ENCODE measurements around the gene USP33.

DNA sequence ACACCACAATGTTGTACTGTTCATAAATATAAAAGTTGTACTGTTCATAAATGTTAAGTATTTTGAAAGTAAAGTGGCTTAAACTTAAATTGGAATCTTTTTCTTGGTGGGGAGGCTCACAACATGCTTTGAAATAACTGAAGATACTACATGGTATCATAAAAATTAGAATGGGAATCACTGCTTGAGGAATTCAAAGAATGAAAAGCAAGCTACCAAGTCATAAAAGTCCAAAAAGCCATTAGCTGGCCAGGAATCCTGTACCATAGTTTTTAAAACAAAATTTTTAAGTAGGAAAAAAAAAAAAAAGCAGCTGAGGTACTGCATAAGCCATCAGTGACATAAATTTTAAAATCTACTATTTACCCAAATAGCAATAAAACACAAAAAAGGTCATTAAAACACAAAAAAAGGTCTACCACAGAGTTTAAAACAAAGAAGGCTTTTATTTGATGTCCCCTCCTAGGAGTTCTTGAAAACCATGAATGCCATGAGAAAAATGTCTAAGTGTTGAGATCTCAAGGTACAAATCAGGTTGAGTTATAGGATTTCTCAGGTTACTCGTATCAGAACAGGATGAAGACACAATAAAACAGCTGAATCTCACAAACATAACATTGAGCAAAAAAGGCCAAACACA, 85.8 kb downstream of the USP33 start:
- TF ChIP-seq POLR2A (IDR thresholded peaks at IDR 0.05), result no peak
- TF ChIP-seq, protein P1, sequence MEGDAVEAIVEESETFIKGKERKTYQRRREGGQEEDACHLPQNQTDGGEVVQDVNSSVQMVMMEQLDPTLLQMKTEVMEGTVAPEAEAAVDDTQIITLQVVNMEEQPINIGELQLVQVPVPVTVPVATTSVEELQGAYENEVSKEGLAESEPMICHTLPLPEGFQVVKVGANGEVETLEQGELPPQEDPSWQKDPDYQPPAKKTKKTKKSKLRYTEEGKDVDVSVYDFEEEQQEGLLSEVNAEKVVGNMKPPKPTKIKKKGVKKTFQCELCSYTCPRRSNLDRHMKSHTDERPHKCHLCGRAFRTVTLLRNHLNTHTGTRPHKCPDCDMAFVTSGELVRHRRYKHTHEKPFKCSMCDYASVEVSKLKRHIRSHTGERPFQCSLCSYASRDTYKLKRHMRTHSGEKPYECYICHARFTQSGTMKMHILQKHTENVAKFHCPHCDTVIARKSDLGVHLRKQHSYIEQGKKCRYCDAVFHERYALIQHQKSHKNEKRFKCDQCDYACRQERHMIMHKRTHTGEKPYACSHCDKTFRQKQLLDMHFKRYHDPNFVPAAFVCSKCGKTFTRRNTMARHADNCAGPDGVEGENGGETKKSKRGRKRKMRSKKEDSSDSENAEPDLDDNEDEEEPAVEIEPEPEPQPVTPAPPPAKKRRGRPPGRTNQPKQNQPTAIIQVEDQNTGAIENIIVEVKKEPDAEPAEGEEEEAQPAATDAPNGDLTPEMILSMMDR (IDR thresholded peaks at IDR 0.05), result no peak
- TF ChIP-seq EP300 (IDR thresholded peaks at IDR 0.05), result no peak
